Thyroid gland (tissue), 4 donors: ENCODE measurements around the gene PTPRE. TPM values are rescaled to one million over a fixed set of nuclear protein-coding genes. Genes with fewer than 3 reads are reported as not detected.
A peak's percentile ranks its signal among the peaks of the same experiment; 100 is the strongest.

Source experiments
- DNase-seq, 2 donors: peaks; one replicate each; pipeline ENCODE4 v3.0.0-alpha.2; 2019
- H3K27ac ChIP-seq, 3 donors: fragments of 200-600 bp; sonication (generic); 1 replicate in 2 of 3; 2 replicates in 1 of 3; pipeline ENCODE4 v1.5.1; 2016 to 2019; ENCODE audit warnings: mild to moderate bottlenecking in 1 of 3, moderate library complexity in 1 of 3
- H3K27me3 ChIP-seq: fragments of 200-600 bp; sonication (generic); one replicate; pipeline ENCODE4 v1.5.1; 2019
- H3K36me3 ChIP-seq, 2 donors: fragments of 200-600 bp; sonication (generic); one replicate each; pipeline ENCODE4 v1.5.1; 2016 to 2019
- H3K4me1 ChIP-seq, 2 donors: fragments of 200-600 bp; sonication (generic); one replicate each; pipeline ENCODE4 v1.5.1; 2017 to 2019
- H3K4me3 ChIP-seq, 3 donors: fragments of 200-600 bp; sonication (generic); replicated peaks in 1 of 3; 1 replicate in 2 of 3; 2 replicates in 1 of 3; pipeline ENCODE4 v1.5.1; 2016; ENCODE audit warnings: mild to moderate bottlenecking in 1 of 3
- H3K9me3 ChIP-seq: fragments of 200-600 bp; sonication (generic); one replicate; pipeline ENCODE4 v1.5.1; 2017
- CTCF ChIP-seq, 6 experiments: fragments of 200-600 bp in 3 of 6; fragments of 450-650 bp in 3 of 6; sonication (generic) in 3 of 6; IDR thresholded peaks; one replicate each; pipeline ENCODE4 v1.5.1; 2016 to 2019; ENCODE audit warnings: antibody characterized with exemption in 6 of 6, mild to moderate bottlenecking in 2 of 6, inconsistent platforms in 1 of 6, moderate library complexity in 1 of 6
- POLR2A ChIP-seq, 2 donors: fragments of 450-650 bp; IDR thresholded peaks; one replicate each; pipeline ENCODE4 v1.6.1; 2017; ENCODE audit warnings: antibody characterized with exemption in 2 of 2, mild to moderate bottlenecking in 2 of 2, moderate library complexity in 1 of 2
- WGBS, 2 donors: methylation state at CpG; one replicate each; pipeline ENCODE4 v1.1.5; 2017; 5-methylcytosine and 5-hydroxymethylcytosine counted together
- intact Hi-C: fragments of 100-400 bp; cut with DNase I; formaldehyde crosslinking; loops from one replicate; pipeline ENCODE4 v1.15.1; 2023
- total RNA-seq, 4 donors: library from RNA; depleted of rRNA; stranded (reverse); fragments of >200 nt; gene quantifications; one replicate each; pipeline ENCODE4 v1.2.3, GENCODE V29; 2016

Gene PTPRE
- total RNA-seq, 4 donors from 2014 or later, result 16.8 to 25.0 (median 19.4) TPM

DNA sequence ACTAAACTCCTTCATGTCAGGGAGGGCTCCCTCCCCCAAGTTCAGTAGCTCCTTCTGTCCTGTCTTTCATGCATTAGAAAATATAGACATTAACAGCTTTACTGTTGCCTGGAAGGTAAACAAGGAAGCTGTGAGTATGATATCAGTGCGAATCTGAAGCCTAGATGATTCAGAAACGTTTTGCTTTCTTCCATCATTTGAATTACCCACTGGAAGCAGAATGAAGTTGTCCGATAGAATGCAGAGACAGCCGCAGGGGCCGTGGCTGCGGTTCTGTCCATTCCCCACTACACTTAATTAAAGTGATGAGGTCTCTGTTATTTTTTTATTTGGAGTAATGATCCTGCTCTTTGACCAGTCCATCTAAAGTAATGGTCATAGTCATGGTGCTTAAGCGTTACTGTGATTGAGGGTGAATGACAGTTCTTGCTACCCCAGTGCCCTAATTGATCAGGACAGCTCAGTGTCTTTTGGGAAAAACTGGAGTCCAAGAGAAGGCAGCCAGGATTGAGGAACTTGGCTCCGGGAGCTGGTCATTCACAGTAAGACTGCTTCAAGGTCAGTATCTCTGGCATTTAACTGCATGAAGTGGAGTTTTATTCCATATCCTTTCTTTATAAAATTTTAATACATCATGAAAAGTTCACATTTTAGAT lies 69.9 kb downstream of the PTPRE start:
- WGBS, 2 donors, result 53 to 77% methylated on average over 8 of the region's 8 CpGs
- no peaks in the 10 kb centered on the region for H3K36me3 ChIP-seq
- H3K9me3 ChIP-seq, result no peaks in the 10 kb centered on the region
- DNase-seq, result no peak
- TF ChIP-seq CTCF (IDR thresholded peaks at IDR 0.05), result no peak
- no peak for TF ChIP-seq POLR2A (IDR thresholded peaks at IDR 0.05)
- peaks cover 0 to 22% of the 10 kb centered on the region in 2 donors for H3K4me1 ChIP-seq
- intact Hi-C loops, result no loop called here
- no peak overlapping the region for H3K4me3 ChIP-seq
- H3K27ac ChIP-seq, result peak overlapping the region; percentile 24 to 61 (median 30)
- no peaks in the 10 kb centered on the region for H3K27me3 ChIP-seq

DNA sequence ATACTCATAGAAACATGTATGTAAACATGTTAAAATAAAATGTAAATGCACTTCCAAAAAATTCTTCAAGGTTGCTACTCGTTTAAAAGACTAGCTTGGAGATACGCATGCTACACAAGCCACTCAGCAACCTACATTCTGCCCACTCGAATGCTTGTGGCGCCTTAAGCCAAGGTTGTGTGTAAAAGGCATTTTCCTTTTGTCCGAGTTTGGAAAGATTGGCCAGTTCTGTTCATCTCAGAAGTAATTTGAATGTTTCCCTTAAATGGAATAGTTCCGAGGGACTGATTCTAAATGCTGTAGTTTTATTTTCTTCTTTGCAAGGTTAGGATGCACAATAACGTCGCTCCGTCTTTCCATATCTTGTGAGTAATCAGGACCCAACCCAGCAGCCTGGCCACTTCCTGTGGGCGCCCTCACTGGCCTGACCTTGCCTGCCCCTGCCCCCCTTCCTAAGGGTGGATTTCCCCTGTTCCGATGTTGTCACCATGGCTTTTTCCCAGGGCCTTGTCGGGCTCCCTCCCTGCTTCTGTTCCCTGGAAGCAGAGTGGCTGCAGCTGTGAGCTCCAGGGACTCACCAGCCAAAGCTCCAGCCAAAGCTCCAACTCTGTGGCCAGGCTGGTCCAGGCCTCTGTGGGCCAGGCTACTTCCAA lies 70.6 kb downstream of the PTPRE start:
- Histone ChIP-seq H3K27me3 (no peaks in the 10 kb centered on the region), H3K4me1 (peaks cover 0 to 22% of the 10 kb centered on the region in 2 donors), H3K4me3 (no peak overlapping the region), H3K27ac (peak overlapping the region; percentile 24 to 61 (median 35)), H3K36me3 (no peaks in the 10 kb centered on the region), H3K9me3 (no peaks in the 10 kb centered on the region)
- TF ChIP-seq CTCF (IDR thresholded peaks at IDR 0.05), result no peak
- no peak for TF ChIP-seq POLR2A (IDR thresholded peaks at IDR 0.05)
- intact Hi-C loops, result no loop called here
- peak; percentile 16 to 23 for DNase-seq
- 38 to 39% methylated on average over 12 of the region's 12 CpGs for WGBS, 2 donors

- intact Hi-C loops, result no loop called here
- WGBS, 2 donors, result 95 to 96% methylated on average over 9 of the region's 9 CpGs
- no peaks in the 10 kb centered on the region for H3K36me3 ChIP-seq
- no peak overlapping the region for H3K4me3 ChIP-seq
- H3K9me3 ChIP-seq, result no peaks in the 10 kb centered on the region
- no peaks in the 10 kb centered on the region for H3K27me3 ChIP-seq
- H3K4me1 ChIP-seq, result peaks cover 0 to 22% of the 10 kb centered on the region in 2 donors
- H3K27ac ChIP-seq, result peak overlapping the region in 1 of 3 donors; percentile 61
- DNase-seq, result no peak
- TF ChIP-seq CTCF (IDR thresholded peaks at IDR 0.05), result no peak
Observed at GRCh38 chr10:127978481-127978880, 71.6 kb downstream of the PTPRE start.

GRCh38 chr10:127979045-127979444 lies 72.1 kb downstream of the PTPRE start:
- H3K27ac ChIP-seq, result peak overlapping the region in 1 of 3 donors; percentile 61
- H3K9me3 ChIP-seq, result no peaks in the 10 kb centered on the region
- 72 to 75% methylated on average over 5 of the region's 5 CpGs for WGBS, 2 donors
- no peak overlapping the region for H3K4me3 ChIP-seq
- no peaks in the 10 kb centered on the region for H3K27me3 ChIP-seq
- DNase-seq, result no peak
- H3K4me1 ChIP-seq, result peaks cover 0 to 22% of the 10 kb centered on the region in 2 donors
- H3K36me3 ChIP-seq, result no peaks in the 10 kb centered on the region
- no peak for TF ChIP-seq POLR2A (IDR thresholded peaks at IDR 0.05)
- TF ChIP-seq CTCF (IDR thresholded peaks at IDR 0.05), result no peak
- intact Hi-C loops, result no loop called here

- TF ChIP-seq POLR2A (IDR thresholded peaks at IDR 0.05) (no peak), CTCF (IDR thresholded peaks at IDR 0.05) (no peak)
- WGBS, 2 donors, result 98 to 100% methylated on average over 2 of the region's 2 CpGs
- no peak overlapping the region for H3K4me3 ChIP-seq
- H3K9me3 ChIP-seq, result no peaks in the 10 kb centered on the region
- no peak overlapping the region for H3K27ac ChIP-seq
- no peaks in the 10 kb centered on the region for H3K27me3 ChIP-seq
- peaks cover 0 to 22% of the 10 kb centered on the region in 2 donors for H3K4me1 ChIP-seq
- H3K36me3 ChIP-seq, result no peaks in the 10 kb centered on the region
- DNase-seq, result no peak
- intact Hi-C loops, result no loop called here
Observed at GRCh38 chr10:127979566-127979965, 72.7 kb downstream of the PTPRE start.
